Tongue (tissue), 2 donors: ENCODE results near the gene FAXDC2. TPM values are rescaled to one million over a fixed set of nuclear protein-coding genes. Genes with fewer than 3 reads are reported as not detected.
"Not testable (repeated sequence)": the region's sequence is repeated elsewhere in the genome, so short reads cannot be mapped to it uniquely, and the experiment has no call there.

Source experiments
- DNase-seq: peaks from one replicate; pipeline ENCODE4 v3.0.0-alpha.2; 2015
- total RNA-seq: library from RNA; depleted of rRNA; stranded (reverse); fragments of >200 nt; gene quantifications from one replicate; pipeline ENCODE4 v1.2.3, GENCODE V29; 2014

Gene FAXDC2
- total RNA-seq, 1 donor from 2014 or later: 18.9 TPM

- no peak for DNase-seq
Observed at GRCh38 chr5:154860765-154861164, 10.4 kb upstream of the FAXDC2 start.

- DNase-seq: no peak
Observed at GRCh38 chr5:154860123-154860522, 9.7 kb upstream of the FAXDC2 start.

GRCh38 chr5:154858972-154859871 lies 8.8 kb upstream of the FAXDC2 start:
- peak; percentile 24 for DNase-seq

- DNase-seq: peak; percentile 99
Observed at GRCh38 chr5:154858297-154858971, 8.0 kb upstream of the FAXDC2 start, which contains the start of gene CNOT8. Gene CNOT8, plus strand, starts transcription at chr5:154858627. Its CDS starts 4,652 bp downstream, at chr5:154863279.

GRCh38 chr5:154857530-154858296 lies 7.3 kb upstream of the FAXDC2 start:
- DNase-seq: peak; percentile 99

- no peak for DNase-seq
Observed at GRCh38 chr5:154851351-154851750, 948 bp upstream of the FAXDC2 start.

GRCh38 chr5:154849791-154850201 lies 607 bp downstream of the FAXDC2 start:
- DNase-seq: peak; percentile 37

DNA sequence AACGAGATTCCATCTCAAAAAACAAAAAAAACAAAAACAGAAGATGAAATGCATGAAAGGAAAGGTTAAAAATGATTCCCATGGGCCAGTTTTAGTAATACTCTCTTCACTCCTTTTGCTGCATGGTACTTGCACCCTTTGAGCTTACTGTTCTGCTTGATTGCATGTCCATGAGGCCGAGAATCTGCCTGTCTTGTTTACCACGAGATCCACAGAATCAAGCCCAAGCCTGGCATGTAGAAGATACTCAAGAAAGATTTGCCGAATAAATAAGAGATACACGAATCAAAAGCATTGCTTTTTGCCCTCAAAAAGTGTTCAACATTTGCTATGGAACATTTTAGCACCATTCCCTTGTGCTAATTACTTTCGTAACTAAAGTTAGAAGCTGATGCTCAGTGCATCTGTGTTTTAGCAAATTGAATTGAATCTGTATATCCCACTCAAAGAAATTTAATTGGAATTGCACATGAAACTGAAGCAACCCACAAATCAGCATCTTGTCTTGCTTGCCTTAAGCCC lies 1.1 kb downstream of the FAXDC2 start:
- no peak for DNase-seq

DNA sequence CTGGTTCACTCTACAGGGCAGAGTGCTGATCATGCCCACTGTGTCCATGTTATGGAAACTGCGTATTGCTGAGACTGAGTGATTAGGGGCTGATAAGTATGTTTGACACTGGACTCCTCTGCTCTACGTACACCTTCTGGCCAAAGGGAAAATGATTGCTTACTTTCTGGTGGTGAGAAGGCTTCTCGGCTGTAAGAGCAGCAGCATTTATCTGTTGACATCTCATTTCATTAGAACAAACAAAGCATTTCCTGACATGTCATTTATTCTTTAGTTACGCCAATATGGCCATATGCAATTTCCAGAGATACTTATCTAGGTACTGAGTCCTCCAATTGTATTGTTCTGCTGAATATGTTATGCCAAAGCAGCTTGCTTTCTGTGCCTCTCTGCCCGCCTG lies 5.6 kb downstream of the FAXDC2 start:
- DNase-seq: no peak

- no peak for DNase-seq
Observed at GRCh38 chr5:154842689-154843530, 7.5 kb downstream of the FAXDC2 start.

DNA sequence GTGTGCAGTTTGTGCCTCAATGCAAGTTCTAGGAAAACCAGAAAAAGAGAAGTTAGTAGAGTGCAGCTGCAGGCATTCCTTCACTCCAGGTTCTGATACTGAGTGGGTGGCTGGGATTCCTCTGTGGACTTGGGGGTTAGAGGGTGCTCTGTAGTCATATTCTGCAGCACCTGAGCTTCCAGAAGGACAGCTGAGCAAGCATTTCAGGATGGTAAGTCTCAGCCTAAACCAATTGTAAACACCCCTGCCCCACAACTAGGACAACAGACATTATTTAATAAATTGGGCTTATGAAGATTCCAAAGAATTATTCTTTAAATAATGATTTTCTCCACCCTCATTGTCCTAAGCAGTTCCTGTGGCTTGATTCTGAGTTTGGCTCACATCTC lies 9.1 kb downstream of the FAXDC2 start:
- DNase-seq: no peak

GRCh38 chr5:154840435-154841272 lies 9.7 kb downstream of the FAXDC2 start:
- no peak for DNase-seq

- no peak for DNase-seq
Observed at GRCh38 chr5:154837009-154837901, 13.1 kb downstream of the FAXDC2 start.

- DNase-seq: no peak
Observed at GRCh38 chr5:154836225-154836624, 14.2 kb downstream of the FAXDC2 start.

- DNase-seq: not testable (repeated sequence)
Observed at GRCh38 chr5:154835701-154836052, 14.7 kb downstream of the FAXDC2 start.

DNA sequence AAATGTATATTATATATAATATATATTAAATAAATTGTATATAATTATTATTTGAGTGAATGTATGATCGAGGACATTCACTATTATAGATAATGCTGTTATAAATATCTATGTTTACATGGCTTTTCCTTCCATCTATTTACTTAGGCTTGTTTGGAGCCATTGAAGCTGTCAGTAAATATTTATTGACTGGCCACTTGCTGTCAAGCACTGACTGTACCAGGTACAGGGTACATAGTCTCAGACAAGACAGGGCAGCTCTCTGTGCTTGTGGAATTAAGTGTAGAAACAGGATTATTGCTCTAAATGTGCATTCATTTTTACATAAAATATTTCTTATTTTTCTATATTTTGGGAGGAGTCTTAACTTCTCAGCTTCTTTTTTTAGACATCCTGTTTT lies 16.4 kb downstream of the FAXDC2 start:
- no peak for DNase-seq

- DNase-seq: not testable (repeated sequence)
Observed at GRCh38 chr5:154832804-154833203, 17.6 kb downstream of the FAXDC2 start.

DNA sequence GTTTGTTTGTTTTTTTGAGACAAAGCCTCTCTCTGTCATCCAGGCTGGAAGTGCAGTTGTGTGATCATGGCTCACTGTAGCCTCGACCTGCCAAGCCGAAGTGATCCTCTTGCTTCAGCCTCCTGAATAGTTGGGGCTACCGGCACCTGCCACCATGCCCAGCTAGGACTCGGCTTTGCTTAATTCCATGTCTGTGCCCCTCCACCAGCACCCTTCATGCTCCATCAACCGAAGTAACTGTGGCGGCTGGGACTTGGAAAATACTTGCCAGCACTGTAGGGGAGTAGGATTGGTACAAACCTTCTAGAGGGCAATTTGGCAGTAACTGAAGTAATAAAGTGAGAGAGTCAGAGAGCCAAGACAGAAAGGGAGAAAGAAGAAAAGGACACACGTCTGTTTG lies 19.0 kb downstream of the FAXDC2 start:
- DNase-seq: no peak

- DNase-seq: no peak
Observed at GRCh38 chr5:154830596-154830995, 19.8 kb downstream of the FAXDC2 start.

DNA sequence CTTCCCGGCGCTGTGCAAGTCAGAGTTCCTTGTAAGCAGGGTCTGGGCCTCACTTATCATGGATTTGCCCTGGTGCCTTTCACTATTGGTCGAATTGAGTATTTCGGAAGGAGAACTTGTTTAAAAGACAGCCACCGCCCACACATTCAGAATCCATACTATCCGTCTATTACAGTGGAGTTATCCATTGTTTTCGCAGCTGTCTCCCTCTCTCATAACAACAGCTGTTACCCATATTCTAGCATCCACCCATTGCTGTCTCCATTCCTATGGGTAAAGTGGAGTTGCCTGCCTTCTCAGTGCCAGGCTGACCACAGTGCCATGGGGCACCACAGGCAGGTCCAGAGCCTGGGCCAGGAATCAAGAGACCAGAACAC lies 20.2 kb downstream of the FAXDC2 start:
- peak; percentile 84 for DNase-seq
